K562 (cell line): Measurements from ENCODE around the gene SCYL1. TPM values are rescaled to one million over a fixed set of nuclear protein-coding genes. Genes with fewer than 3 reads are reported as not detected.

Experiments used
- BACH1 ChIP-seq: fragments of 200-800 bp; sonication (Bioruptor generic); IDR thresholded peaks from 2 replicates; pipeline ENCODE4 v1.6.1; 2016; ENCODE audit warnings: missing genetic modification characterization, missing compliant biosample characterization
- ELF4 ChIP-seq: fragments of 450-650 bp; formaldehyde crosslinking; IDR thresholded peaks from 2 replicates; pipeline ENCODE4 v1.4.0; 2022; ENCODE audit warnings: missing genetic modification characterization
- GATAD2B ChIP-seq: fragments of 450-650 bp; IDR thresholded peaks from 2 replicates; pipeline ENCODE4 v1.6.1; 2017; ENCODE audit warnings: mild to moderate bottlenecking, borderline replicate concordance
- GTF2A2 ChIP-seq: IDR thresholded peaks from 2 replicates; pipeline ENCODE4 v1.6.1; 2016; ENCODE audit warnings: mild to moderate bottlenecking, missing genetic modification characterization, missing compliant biosample characterization
- HDAC2 ChIP-seq: fragments of 450-650 bp; IDR thresholded peaks from 2 replicates; pipeline ENCODE4 v1.6.1; 2016; ENCODE audit warnings: mild to moderate bottlenecking
- MTA1 ChIP-seq: fragments of 450-650 bp; IDR thresholded peaks from 2 replicates; pipeline ENCODE4 v1.6.1; 2017; ENCODE audit warnings: borderline replicate concordance
- MTA2 ChIP-seq: fragments of 450-650 bp; IDR thresholded peaks from 2 replicates; pipeline ENCODE4 v1.6.1; 2016; ENCODE audit warnings: low read depth
- NFYB ChIP-seq: IDR thresholded peaks from 2 replicates; pipeline ENCODE4 v1.6.1; 2011; ENCODE audit warnings: mild to moderate bottlenecking, moderate library complexity; ENCODE audit not compliant: insufficient read length; ENCODE audit errors: extremely low read depth
- PML ChIP-seq: IDR thresholded peaks from 2 replicates; pipeline ENCODE4 v1.6.1; 2012; ENCODE audit warnings: low read length, inconsistent platforms
- SMARCA4 ChIP-seq: fragments of 450-650 bp; IDR thresholded peaks from 2 replicates; pipeline ENCODE4 v1.6.1; 2016
- SMARCA5 ChIP-seq: fragments of 450-650 bp; IDR thresholded peaks from 2 replicates; pipeline ENCODE4 v1.6.1; 2016
- SNRNP70 ChIP-seq: fragments of 200-400 bp; formaldehyde crosslinking; optimal IDR thresholded peaks from 2 replicates; pipeline ENCODE3; 2017; ENCODE audit warnings: low read depth, low read length
- ZFP1 ChIP-seq: fragments of 450-650 bp; formaldehyde crosslinking; IDR thresholded peaks from 2 replicates; pipeline ENCODE4 v1.4.0; 2020; ENCODE audit warnings: mild to moderate bottlenecking, mixed read lengths
- ZNF175 ChIP-seq: fragments of 200-800 bp; sonication (Bioruptor generic); IDR thresholded peaks from 2 replicates; pipeline ENCODE4 v1.6.1; 2016; ENCODE audit warnings: low read depth, mild to moderate bottlenecking, missing genetic modification characterization, missing compliant biosample characterization
- ZNF23 ChIP-seq: fragments of 250-450 bp; sonication (Bioruptor Pico); IDR thresholded peaks from 2 replicates; pipeline ENCODE4 v1.4.0; 2020; ENCODE audit warnings: mild to moderate bottlenecking
- ZNF239 ChIP-seq: fragments of 250-450 bp; sonication (Bioruptor Pico); IDR thresholded peaks from 2 replicates; pipeline ENCODE4 v1.4.0; 2020; ENCODE audit warnings: mild to moderate bottlenecking
- ZNF3 ChIP-seq: fragments of 250-450 bp; sonication (Bioruptor Pico); IDR thresholded peaks from 2 replicates; pipeline ENCODE4 v1.5.0; 2021; ENCODE audit warnings: mild to moderate bottlenecking, moderate library complexity
- ZNF57 ChIP-seq: fragments of 450-650 bp; formaldehyde crosslinking; IDR thresholded peaks from 2 replicates; pipeline ENCODE4 v1.4.0; 2020; ENCODE audit warnings: mild to moderate bottlenecking, moderate library complexity
- ZNF717 ChIP-seq: fragments of 250-450 bp; sonication (Bioruptor Pico); IDR thresholded peaks from 2 replicates; pipeline ENCODE4 v1.5.0; 2021
- ZSCAN32 ChIP-seq: fragments of 450-650 bp; formaldehyde crosslinking; IDR thresholded peaks from 2 replicates; pipeline ENCODE4 v1.4.0; 2020; ENCODE audit warnings: mild to moderate bottlenecking, moderate library complexity
- polyA plus RNA-seq, 8 experiments: library from polyadenylated mRNA; depleted of rRNA in 4 of 8; stranded (reverse) in 5 of 8; unstranded in 3 of 8; fragments of >200 nt; fragmentation: Nextera tagmentation in 2 of 8; fragmentation: Illumina TruSeq in 1 of 8; extraction: Ambion mirVana in 2 of 8; extraction: Trizol in 1 of 8; gene quantifications; 2 replicates each; pipeline versions ENCODE4 v1.2.1 to v1.2.3, GENCODE V29; 2011 to 2014; ENCODE audit warnings: inconsistent platforms in 1 of 8, missing spikeins in 1 of 8
- total RNA-seq, 7 experiments: library from RNA; depleted of rRNA in 6 of 7; stranded (reverse); fragments of >200 nt in 6 of 7; fragmentation: Illumina TruSeq in 2 of 7; extraction: Trizol in 2 of 7; gene quantifications; 2 replicates each; pipeline versions ENCODE4 v1.2.1 to v1.2.3, GENCODE V29; 2011 to 2021; ENCODE audit warnings: low replicate concordance in 1 of 7
- TF ChIP-seq, protein P1 (sequence below), 2 experiments: fragments of 450-650 bp in 1 of 2; IDR thresholded peaks; 2 replicates each; pipeline ENCODE4 v1.6.1; 2011 to 2017; ENCODE audit warnings: low read depth in 2 of 2, antibody characterized with exemption in 1 of 2, borderline replicate concordance in 1 of 2, low read length in 1 of 2, mild to moderate bottlenecking in 1 of 2, mixed read lengths in 1 of 2; ENCODE audit not compliant: control insufficient read depth in 1 of 2
- TF ChIP-seq, protein P2 (sequence below): sonication (generic); formaldehyde crosslinking; IDR thresholded peaks from 2 replicates; pipeline ENCODE4 v1.4.0; 2020; ENCODE audit warnings: mild to moderate bottlenecking, missing genetic modification reagents
- TF ChIP-seq, protein P3 (sequence below), 2 experiments: fragments of 200-800 bp in 1 of 2; sonication (Bioruptor generic) in 1 of 2; sonication (generic) in 1 of 2; formaldehyde crosslinking in 1 of 2; IDR thresholded peaks in 1 of 2; conservative IDR thresholded peaks in 1 of 2; 2 replicates each; pipeline versions ENCODE4 v1.5.0 to v1.6.1; 2016 to 2020; ENCODE audit warnings: missing compliant biosample characterization in 1 of 2, missing genetic modification characterization in 1 of 2, missing genetic modification reagents in 1 of 2

Gene SCYL1
- total and polyA plus RNA-seq, 9 of the 15 experiments (the other 6 are each of a cell fraction or from before 2014, with no cell fraction given): 1.9 to 145 (median 57.6) TPM

DNA sequence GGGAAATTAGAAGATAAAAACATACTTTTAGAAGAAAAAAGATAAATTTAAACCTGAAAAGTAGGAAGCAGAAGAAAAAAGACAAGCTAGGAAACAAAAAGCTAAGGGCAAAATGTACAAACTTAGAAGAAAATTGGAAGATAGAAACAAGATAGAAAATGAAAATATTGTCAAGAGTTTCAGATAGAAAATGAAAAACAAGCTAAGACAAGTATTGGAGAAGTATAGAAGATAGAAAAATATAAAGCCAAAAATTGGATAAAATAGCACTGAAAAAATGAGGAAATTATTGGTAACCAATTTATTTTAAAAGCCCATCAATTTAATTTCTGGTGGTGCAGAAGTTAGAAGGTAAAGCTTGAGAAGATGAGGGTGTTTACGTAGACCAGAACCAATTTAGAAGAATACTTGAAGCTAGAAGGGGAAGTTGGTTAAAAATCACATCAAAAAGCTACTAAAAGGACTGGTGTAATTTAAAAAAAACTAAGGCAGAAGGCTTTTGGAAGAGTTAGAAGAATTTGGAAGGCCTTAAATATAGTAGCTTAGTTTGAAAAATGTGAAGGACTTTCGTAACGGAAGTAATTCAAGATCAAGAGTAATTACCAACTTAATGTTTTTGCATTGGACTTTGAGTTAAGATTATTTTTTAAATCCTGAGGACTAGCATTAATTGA is 25.0 kb upstream of the SCYL1 start (continued):
- TF ChIP-seq, protein P1, sequence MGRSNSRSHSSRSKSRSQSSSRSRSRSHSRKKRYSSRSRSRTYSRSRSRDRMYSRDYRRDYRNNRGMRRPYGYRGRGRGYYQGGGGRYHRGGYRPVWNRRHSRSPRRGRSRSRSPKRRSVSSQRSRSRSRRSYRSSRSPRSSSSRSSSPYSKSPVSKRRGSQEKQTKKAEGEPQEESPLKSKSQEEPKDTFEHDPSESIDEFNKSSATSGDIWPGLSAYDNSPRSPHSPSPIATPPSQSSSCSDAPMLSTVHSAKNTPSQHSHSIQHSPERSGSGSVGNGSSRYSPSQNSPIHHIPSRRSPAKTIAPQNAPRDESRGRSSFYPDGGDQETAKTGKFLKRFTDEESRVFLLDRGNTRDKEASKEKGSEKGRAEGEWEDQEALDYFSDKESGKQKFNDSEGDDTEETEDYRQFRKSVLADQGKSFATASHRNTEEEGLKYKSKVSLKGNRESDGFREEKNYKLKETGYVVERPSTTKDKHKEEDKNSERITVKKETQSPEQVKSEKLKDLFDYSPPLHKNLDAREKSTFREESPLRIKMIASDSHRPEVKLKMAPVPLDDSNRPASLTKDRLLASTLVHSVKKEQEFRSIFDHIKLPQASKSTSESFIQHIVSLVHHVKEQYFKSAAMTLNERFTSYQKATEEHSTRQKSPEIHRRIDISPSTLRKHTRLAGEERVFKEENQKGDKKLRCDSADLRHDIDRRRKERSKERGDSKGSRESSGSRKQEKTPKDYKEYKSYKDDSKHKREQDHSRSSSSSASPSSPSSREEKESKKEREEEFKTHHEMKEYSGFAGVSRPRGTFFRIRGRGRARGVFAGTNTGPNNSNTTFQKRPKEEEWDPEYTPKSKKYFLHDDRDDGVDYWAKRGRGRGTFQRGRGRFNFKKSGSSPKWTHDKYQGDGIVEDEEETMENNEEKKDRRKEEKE (IDR thresholded peaks at IDR 0.05; ENCODE audit: borderline replicate concordance in 1 of 2, control insufficient read depth in 1 of 2, low read depth in 2 of 2, low read length in 1 of 2): peak; percentile 5 to 93; a peak in 1 of 4 replicates
- TF ChIP-seq BACH1 (peak; percentile 7; the same call in 1 of the 2 replicates), ZFP1 (CRISPR knock-in tag) (no peak), ZSCAN32 (CRISPR knock-in tag) (peak; percentile 79; the same call in 1 of the 2 replicates), ZNF57 (CRISPR knock-in tag) (0 out of 2 replicates have a peak, but pooled peaks have one; percentile 12), ZNF175 (0 out of 2 replicates have a peak, but pooled peaks have one; percentile 7), ZNF23 (CRISPR knock-in tag) (0 out of 2 replicates have a peak, but pooled peaks have one; percentile 17), GTF2A2 (no peak), SMARCA5 (0 out of 2 replicates have a peak, but pooled peaks have one; percentile 35), SMARCA4 (no peak), GATAD2B (0 out of 2 replicates have a peak, but pooled peaks have one; percentile 33), MTA2 (no peak), HDAC2 (no peak), SNRNP70 (no peak), NFYB (no peak), ZNF239 (CRISPR knock-in tag) (no peak), ELF4 (0 out of 2 replicates have a peak, but pooled peaks have one; percentile 3), ZNF3 (peak; percentile 48; the same call in 1 of the 2 replicates), PML (no peak; the same call in 1 of the 2 replicates), ZNF717 (peak; percentile 13; the same call in 1 of the 2 replicates), MTA1 (peak; percentile 24; the same call in 1 of the 2 replicates)
- TF ChIP-seq, protein P2, sequence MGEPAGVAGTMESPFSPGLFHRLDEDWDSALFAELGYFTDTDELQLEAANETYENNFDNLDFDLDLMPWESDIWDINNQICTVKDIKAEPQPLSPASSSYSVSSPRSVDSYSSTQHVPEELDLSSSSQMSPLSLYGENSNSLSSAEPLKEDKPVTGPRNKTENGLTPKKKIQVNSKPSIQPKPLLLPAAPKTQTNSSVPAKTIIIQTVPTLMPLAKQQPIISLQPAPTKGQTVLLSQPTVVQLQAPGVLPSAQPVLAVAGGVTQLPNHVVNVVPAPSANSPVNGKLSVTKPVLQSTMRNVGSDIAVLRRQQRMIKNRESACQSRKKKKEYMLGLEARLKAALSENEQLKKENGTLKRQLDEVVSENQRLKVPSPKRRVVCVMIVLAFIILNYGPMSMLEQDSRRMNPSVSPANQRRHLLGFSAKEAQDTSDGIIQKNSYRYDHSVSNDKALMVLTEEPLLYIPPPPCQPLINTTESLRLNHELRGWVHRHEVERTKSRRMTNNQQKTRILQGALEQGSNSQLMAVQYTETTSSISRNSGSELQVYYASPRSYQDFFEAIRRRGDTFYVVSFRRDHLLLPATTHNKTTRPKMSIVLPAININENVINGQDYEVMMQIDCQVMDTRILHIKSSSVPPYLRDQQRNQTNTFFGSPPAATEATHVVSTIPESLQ (CRISPR knock-in tag): no peak; the same call in 1 of the 2 replicates
- TF ChIP-seq, protein P3, sequence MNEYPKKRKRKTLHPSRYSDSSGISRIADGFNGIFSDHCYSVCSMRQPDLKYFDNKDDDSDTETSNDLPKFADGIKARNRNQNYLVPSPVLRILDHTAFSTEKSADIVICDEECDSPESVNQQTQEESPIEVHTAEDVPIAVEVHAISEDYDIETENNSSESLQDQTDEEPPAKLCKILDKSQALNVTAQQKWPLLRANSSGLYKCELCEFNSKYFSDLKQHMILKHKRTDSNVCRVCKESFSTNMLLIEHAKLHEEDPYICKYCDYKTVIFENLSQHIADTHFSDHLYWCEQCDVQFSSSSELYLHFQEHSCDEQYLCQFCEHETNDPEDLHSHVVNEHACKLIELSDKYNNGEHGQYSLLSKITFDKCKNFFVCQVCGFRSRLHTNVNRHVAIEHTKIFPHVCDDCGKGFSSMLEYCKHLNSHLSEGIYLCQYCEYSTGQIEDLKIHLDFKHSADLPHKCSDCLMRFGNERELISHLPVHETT (CRISPR knock-in tag; conservative IDR thresholded peaks at IDR 0.05 in 1 of 2, IDR thresholded peaks at IDR 0.05 in 1 of 2): no peak
